HFF-Myc (cell line): ENCODE data around the gene ESYT1.
A peak's percentile ranks its signal among the peaks of the same experiment; 100 is the strongest.

Source experiments
- DNase-seq: peaks from one replicate; pipeline ENCODE4 v3.0.0-alpha.2; 2011; ENCODE audit warnings: low read depth; ENCODE audit errors: extremely low read depth
- H3K4me3 ChIP-seq: replicated peaks from 2 replicates; pipeline ENCODE4 v1.5.1; 2011; ENCODE audit warnings: low read depth, mild to moderate bottlenecking, control low read depth, low read length
- CTCF ChIP-seq: IDR thresholded peaks from 2 replicates; pipeline ENCODE4 v1.5.1; 2012; ENCODE audit warnings: mild to moderate bottlenecking, low read depth, low read length, control low read depth; ENCODE audit errors: missing control alignments

The ESYT1 gene

GRCh38 chr12:56081393-56082347 is 46.4 kb upstream of the ESYT1 start:
- no peak for TF ChIP-seq CTCF
- no peak for DNase-seq
- H3K4me3 ChIP-seq, result no peak overlapping the region

- H3K4me3 ChIP-seq, result no peak overlapping the region
- DNase-seq, result no peak
- TF ChIP-seq CTCF, result no peak
Observed at GRCh38 chr12:56082382-56082781, 45.7 kb upstream of the ESYT1 start.

- H3K4me3 ChIP-seq, result no peak overlapping the region
- no peak for TF ChIP-seq CTCF
- DNase-seq, result no peak
Observed at GRCh38 chr12:56082967-56083366, 45.1 kb upstream of the ESYT1 start.

- peak; percentile 59 for TF ChIP-seq CTCF
- DNase-seq, result no peak
- no peak overlapping the region for H3K4me3 ChIP-seq
Observed at GRCh38 chr12:56084958-56085543, 43.0 kb upstream of the ESYT1 start.

- TF ChIP-seq CTCF, result no peak
- no peak for DNase-seq
- H3K4me3 ChIP-seq, result no peak overlapping the region
Observed at GRCh38 chr12:56086096-56086495, 42.0 kb upstream of the ESYT1 start.

GRCh38 chr12:56086608-56087007 is 41.5 kb upstream of the ESYT1 start:
- no peak overlapping the region for H3K4me3 ChIP-seq
- no peak for DNase-seq
- TF ChIP-seq CTCF, result no peak
